ENCODE measurements around the gene MRM2.

DNA sequence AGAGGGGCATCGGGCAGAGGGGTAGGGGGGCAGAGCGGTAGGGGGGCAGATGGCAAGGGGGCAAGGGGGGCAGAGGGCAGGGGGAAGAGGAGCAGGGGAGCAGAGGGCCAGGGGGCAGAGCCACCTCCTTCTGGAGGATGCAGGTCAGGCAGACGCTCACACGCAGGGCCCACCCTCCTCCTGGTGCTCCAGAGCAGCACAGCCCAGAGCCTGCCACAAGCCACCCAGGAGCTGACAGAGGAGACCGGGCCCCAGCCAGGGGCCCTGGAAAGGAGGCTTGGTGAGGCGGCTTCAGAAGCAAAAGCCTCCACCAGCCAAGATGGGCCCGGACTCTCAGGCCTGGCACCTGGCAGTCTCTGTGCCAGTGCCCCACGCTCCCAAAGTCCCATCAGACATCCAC, 22.4 kb downstream of the MRM2 start:
- TF ChIP-seq, protein P1, sequence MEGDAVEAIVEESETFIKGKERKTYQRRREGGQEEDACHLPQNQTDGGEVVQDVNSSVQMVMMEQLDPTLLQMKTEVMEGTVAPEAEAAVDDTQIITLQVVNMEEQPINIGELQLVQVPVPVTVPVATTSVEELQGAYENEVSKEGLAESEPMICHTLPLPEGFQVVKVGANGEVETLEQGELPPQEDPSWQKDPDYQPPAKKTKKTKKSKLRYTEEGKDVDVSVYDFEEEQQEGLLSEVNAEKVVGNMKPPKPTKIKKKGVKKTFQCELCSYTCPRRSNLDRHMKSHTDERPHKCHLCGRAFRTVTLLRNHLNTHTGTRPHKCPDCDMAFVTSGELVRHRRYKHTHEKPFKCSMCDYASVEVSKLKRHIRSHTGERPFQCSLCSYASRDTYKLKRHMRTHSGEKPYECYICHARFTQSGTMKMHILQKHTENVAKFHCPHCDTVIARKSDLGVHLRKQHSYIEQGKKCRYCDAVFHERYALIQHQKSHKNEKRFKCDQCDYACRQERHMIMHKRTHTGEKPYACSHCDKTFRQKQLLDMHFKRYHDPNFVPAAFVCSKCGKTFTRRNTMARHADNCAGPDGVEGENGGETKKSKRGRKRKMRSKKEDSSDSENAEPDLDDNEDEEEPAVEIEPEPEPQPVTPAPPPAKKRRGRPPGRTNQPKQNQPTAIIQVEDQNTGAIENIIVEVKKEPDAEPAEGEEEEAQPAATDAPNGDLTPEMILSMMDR (IDR thresholded peaks at IDR 0.05): no peak
- TF ChIP-seq POLR2AphosphoS5 (IDR thresholded peaks at IDR 0.05; ENCODE audit: low read depth, low read length): no peak
